Neutrophil (primary cell): ENCODE results near the gene MORN3.
"Not testable (repeated sequence)": the region's sequence is repeated elsewhere in the genome, so short reads cannot be mapped to it uniquely, and the experiment has no call there.

Experiments
- H3K27ac ChIP-seq: fragments of 200-600 bp; sonication (generic); 2 replicates; pipeline ENCODE4 v1.5.1; 2016; ENCODE audit warnings: mild to moderate bottlenecking, moderate library complexity
- H3K27me3 ChIP-seq: fragments of 200-600 bp; sonication (generic); 2 replicates; pipeline ENCODE4 v1.6.0; 2016; ENCODE audit warnings: mild to moderate bottlenecking
- H3K36me3 ChIP-seq: fragments of 200-600 bp; sonication (generic); 2 replicates; pipeline ENCODE4 v1.5.1; 2017
- H3K4me1 ChIP-seq, 2 experiments: fragments of 200-600 bp in 1 of 2; sonication (generic) in 1 of 2; 1 replicate in 1 of 2; 2 replicates in 1 of 2; pipeline versions ENCODE4 v1.5.1 to v1.6.1; 2013 to 2016; ENCODE audit warnings: low read depth in 1 of 2, low read length in 1 of 2, mild to moderate bottlenecking in 1 of 2, moderate library complexity in 1 of 2; ENCODE audit not compliant: control insufficient read depth in 1 of 2, insufficient read depth in 1 of 2
- H3K4me3 ChIP-seq, 2 experiments: fragments of 200-600 bp in 1 of 2; sonication (generic) in 1 of 2; 1 replicate in 1 of 2; 2 replicates in 1 of 2; pipeline ENCODE4 v1.5.1; 2013 to 2016; ENCODE audit warnings: low read depth in 1 of 2, low read length in 1 of 2, mild to moderate bottlenecking in 1 of 2, moderate library complexity in 1 of 2
- H3K9me3 ChIP-seq: fragments of 200-600 bp; sonication (generic); 2 replicates; pipeline ENCODE4 v1.5.1; 2016
- CTCF ChIP-seq: fragments of 200-600 bp; sonication (generic); IDR thresholded peaks from 2 replicates; pipeline ENCODE4 v1.5.1; 2016; ENCODE audit warnings: antibody characterized with exemption

MORN3 gene

GRCh38 chr12:121678305-121678704, 8.9 kb upstream of the MORN3 start:
- Histone ChIP-seq H3K27ac (no peak overlapping the region), H3K4me1 (peaks cover 8 to 12% of the 10 kb centered on the region in 2 experiments), H3K36me3 (no peaks in the 10 kb centered on the region), H3K27me3 (no peaks in the 10 kb centered on the region), H3K9me3 (no peaks in the 10 kb centered on the region), H3K4me3 (no peak overlapping the region)
- no peak for TF ChIP-seq CTCF

GRCh38 chr12:121676190-121676589, 6.7 kb upstream of the MORN3 start:
- Histone ChIP-seq H3K27me3 (no peaks in the 10 kb centered on the region), H3K36me3 (no peaks in the 10 kb centered on the region), H3K27ac (no peak overlapping the region), H3K9me3 (no peaks in the 10 kb centered on the region), H3K4me3 (no peak overlapping the region), H3K4me1 (peaks cover 19 to 21% of the 10 kb centered on the region in 2 experiments)
- no peak for TF ChIP-seq CTCF

GRCh38 chr12:121673013-121673511, 3.6 kb upstream of the MORN3 start:
- Histone ChIP-seq H3K27me3 (no peaks in the 10 kb centered on the region), H3K4me1 (peaks cover 16 to 19% of the 10 kb centered on the region in 2 experiments), H3K4me3 (peak overlapping the region; percentile 68 to 74), H3K36me3 (no peaks in the 10 kb centered on the region), H3K27ac (peak overlapping the region; percentile 72), H3K9me3 (no peaks in the 10 kb centered on the region)
- TF ChIP-seq CTCF = no peak

GRCh38 chr12:121668750-121669520, 519 bp downstream of the MORN3 start:
- TF ChIP-seq CTCF = peak; percentile 23
- Histone ChIP-seq H3K4me1 (peaks cover 37 to 39% of the 10 kb centered on the region in 2 experiments), H3K36me3 (no peaks in the 10 kb centered on the region), H3K4me3 (no peak overlapping the region), H3K27me3 (no peaks in the 10 kb centered on the region), H3K27ac (no peak overlapping the region), H3K9me3 (no peaks in the 10 kb centered on the region)

GRCh38 chr12:121666829-121667228, 2.6 kb downstream of the MORN3 start:
- H3K4me1 ChIP-seq = peaks cover 45% of the 10 kb centered on the region in 2 experiments
- H3K4me3 ChIP-seq, H3K27me3 ChIP-seq, H3K9me3 ChIP-seq, H3K36me3 ChIP-seq, H3K27ac ChIP-seq: not testable (repeated sequence)

- Histone ChIP-seq H3K4me1 (peaks cover 65 to 70% of the 10 kb centered on the region in 2 experiments), H3K27me3 (no peaks in the 10 kb centered on the region), H3K36me3 (no peaks in the 10 kb centered on the region), H3K4me3 (peak overlapping the region; percentile 77 to 87), H3K9me3 (no peaks in the 10 kb centered on the region), H3K27ac (peak overlapping the region; percentile 95)
- TF ChIP-seq CTCF = no peak
These were observed 5.9 kb downstream of the MORN3 start for GRCh38 chr12:121663610-121663929.

GRCh38 chr12:121661353-121662105, 7.9 kb downstream of the MORN3 start:
- not testable (repeated sequence) for H3K36me3 ChIP-seq, H3K4me3 ChIP-seq, H3K9me3 ChIP-seq, H3K27me3 ChIP-seq
- H3K4me1 ChIP-seq = peaks cover 68 to 77% of the 10 kb centered on the region in 2 experiments
- peak overlapping the region; percentile 63 for H3K27ac ChIP-seq
